NCI-H187 treated with DMSO at 0.1 percent for 48 hours (cell line): ENCODE results near the gene CLEC16A.
A peak's percentile ranks its signal among the peaks of the same experiment; 100 is the strongest.

ENCODE experiments used
- DNase-seq: peaks from one replicate; lab custom pipeline; 2025; lab: John Stamatoyannopoulos, UW

Gene CLEC16A

DNA sequence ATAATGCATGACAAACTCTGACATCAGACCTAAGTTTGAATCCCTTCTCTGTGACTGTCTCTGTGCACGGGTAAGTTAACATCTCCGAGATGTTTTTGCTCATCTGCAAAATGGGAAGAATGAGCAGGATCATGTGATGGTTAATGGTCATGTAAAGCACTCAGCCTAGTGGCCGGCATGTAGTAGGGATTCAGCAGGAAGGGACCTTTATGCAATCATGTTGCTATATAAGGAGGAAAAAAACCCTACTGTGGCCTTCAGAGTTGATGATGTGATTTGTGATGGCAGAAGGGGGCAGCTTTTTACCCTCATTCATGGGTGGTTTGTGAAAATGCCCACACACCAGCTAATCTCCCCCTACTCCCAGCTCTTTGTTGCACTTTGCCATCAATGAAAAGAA lies 24.1 kb downstream of the CLEC16A start:
- DNase-seq, result no peak

DNA sequence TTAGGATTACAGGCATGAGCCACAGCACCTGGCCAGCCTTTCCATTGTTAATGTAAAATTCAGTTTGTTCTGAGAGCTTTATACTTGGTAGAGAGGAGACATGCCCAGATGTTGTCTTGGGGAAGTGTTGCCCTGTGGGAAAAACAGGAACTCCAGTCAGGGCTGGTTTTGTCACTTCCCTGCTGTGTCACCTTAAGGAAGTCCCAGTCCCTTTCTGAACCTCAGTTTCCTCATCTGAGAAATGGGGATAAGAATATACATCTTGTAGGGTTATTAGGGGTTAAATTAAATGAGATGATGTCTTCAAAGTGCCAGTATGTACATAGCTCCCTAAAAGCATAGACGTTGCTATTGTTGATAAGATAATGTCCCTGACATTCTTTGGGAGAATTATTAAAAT lies 25.3 kb downstream of the CLEC16A start:
- DNase-seq, result no peak

DNA sequence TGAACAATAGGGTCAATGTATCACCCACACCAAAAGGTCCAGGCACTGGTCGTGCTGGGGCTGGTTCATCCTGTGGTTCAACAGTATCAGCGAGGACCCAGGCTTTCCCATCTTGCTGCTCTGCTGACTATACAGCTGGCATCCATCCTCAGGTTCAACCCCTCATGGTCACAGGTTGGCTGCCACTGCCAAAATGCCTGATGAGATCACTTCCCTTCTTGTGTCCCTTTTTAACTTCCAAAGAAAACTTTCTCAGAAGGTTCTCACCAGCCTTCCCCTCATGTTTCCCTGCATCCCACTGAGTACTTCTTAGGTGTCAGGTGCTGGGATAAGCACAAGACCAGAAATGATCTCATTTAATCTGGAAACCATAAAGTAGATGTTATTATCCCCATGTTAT lies 25.7 kb downstream of the CLEC16A start:
- no peak for DNase-seq

DNA sequence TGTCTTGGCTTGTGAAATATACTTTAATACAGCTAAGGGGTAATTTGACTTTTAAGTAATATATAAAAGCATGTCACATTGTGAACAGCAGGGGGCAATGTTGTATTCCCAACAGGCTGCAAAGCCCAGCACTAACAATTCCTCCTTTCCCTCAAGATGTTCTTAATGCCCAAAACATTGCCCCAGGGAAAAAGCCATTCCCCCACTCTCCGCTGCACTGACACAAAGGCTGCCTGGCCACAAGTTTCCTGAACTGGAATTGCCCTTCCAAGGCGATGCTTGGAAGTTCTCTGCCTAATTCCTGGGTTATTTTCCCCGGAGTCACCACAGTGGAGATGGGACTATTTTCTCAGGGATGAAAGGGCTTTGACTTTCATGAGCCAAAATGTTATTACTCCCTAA lies 27.2 kb downstream of the CLEC16A start:
- DNase-seq, result peak; percentile 28

DNA sequence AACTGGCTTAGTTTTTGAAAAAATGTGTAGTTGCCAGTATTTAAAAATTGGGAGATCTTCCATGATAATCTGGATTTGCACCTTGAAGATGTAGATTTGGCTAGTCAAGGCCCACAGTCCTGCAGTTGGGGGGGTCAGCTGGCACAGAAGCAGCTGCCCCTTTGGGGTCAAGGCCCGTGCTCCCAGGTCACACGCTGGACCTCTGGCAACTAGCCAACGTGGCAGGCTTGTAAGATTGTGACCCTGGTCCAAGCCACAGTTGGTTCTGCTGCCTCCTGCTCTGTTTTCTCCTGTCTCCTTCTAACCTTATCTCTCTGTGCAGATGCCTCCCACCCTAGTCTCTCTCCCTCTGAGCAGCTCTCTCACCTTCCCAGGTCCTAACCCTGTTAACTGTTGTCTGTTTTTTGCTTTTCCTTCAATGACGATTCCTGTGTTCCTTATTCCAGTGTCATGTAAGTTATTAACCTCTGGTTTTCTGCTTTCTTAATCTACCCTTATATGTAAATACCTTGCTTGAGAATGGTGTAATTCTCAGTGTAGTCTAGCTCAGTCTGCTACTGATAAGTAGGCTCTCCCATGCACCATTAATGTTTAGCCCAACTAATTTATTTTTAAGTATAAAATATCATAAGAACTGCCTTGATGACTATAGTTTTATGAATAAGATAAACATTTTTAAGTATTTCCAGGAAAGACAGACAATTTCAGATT lies 27.9 kb downstream of the CLEC16A start:
- no peak for DNase-seq

DNA sequence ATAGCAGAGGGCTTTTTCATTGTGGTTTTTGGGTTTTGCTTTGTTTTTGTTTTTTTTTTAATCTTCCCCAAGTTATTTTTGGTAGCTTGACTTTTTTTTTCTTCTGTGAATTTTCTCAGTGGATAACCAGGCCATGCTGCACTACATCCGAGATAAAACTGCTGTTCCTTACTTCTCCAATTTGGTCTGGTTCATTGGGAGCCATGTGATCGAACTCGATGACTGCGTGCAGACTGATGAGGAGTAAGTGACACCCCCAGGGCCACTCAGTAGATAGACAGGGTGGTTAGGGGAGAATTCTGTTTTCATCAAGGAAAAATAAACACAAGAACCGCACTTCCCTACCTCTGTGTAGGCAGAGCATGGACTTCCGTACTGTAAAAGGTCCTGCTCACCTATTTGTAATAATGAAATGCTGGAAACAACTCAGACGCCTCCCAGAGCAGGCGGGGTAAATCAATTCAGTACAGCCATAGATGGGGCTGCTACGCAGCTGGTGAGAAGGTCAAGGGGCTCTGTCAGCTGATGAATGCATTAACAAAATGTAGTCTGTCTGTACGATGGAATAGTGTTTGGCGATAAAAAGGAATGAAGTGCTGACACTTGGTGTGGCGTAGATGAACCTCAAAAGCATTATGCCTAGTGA lies 28.6 kb downstream of the CLEC16A start:
- no peak for DNase-seq

DNA sequence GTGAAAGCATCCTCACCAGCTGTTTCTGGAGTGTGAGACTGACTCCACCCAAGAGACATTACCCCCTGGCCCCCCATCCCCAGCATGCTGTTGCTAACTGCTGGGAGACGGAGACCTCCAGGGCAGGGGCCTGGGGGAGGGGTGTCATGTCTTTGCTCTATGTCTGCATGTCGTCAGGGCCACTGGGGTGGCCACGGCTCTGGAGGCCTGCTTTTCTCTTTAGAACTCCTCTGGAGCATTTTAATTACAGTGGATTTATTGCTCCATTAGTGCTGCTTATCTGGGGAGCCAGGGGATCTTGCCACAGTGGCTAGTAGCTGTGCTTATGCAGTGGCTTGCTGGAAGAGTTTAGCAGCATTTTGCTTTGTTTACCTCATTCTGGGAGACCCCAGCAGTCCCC lies 32.3 kb downstream of the CLEC16A start:
- no peak for DNase-seq

DNA sequence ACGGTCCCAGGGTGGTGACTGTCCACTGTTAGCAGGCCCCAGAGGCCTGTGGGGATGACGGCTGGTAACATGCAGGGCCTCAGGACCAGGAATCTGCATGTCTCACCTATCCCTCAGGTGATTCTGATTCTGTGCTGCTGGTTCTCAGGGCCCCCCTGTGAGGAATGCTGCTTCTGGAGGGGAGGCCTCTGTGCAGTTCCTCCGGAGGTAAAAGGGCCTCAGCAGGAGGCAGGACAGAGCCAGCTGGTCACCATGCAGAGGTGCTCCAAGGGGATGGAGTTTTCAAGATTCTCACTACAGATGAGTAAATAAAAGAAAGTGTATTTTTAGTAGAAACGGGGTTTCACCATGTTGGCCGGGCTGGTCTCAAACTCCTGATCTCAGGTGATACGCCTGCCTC lies 33.8 kb downstream of the CLEC16A start:
- DNase-seq, result no peak

DNA sequence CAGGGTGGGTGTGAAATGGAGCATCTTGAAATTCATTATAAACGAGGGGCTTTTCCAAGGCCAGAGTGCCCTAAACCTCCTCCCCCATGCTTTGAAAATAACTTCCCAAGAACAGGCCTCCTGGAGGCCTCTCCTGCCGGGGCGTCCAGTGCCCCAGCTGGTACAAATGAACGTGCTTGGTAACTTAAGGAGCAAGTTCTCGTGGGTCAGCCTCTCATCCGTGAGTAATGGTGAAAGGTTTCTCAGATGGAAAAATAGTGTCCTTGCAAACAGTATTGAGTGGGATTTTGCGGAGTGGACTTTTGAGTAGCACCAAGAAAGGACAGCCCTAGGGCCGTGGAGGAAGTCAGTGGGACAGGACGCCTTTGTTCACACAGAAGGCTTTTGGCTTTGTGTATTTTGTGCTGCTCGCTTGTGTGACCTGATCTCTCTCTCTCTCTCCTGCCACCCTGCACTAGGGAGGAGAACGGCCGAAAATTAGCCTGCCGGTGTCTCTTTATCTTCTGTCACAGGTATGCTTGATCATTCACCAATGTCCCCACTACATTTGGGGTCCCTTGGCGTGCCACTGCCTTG lies 34.6 kb downstream of the CLEC16A start:
- DNase-seq, result no peak

DNA sequence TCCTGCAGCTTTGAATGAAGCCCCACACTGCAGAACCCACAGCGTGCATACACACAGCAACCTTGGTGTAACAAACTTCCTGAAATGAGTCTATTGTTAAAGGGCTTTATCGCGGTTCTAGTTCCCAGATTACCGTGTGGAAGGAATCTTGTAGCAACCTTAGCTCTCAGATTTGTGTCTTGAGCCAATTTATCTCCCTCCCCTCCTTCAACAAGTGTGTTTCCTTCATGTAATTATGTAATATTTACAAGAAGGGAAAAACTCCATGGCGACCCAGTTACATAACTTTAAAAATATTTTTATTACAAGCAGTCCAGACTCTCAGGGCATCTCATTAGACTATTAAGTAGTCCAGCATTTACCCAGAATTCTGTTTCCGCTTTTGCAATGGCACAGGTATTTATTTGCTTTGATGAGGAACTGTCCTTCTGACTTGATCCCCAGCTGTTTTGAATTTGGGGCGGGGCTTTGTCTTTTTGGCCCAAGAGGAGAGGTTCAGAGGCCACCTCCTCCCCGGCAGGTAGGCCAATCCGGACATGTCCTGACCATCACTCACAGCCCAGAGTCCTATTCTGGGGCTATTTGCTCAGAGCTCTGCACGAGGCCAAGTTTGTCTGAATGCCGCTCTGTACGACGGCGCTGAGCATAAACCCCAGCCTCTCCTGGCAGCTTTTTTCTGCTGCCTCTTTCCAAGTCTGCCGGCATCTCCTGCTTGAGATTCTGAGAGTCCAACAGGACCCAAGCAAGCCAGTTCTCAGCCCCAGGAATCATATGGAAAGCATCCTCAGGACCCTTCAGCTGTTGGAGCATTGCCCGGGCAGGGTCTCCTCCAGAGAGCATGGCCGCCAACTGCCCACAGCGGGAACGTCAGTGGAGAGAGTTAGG lies 35.6 kb downstream of the CLEC16A start:
- DNase-seq, result no peak

DNA sequence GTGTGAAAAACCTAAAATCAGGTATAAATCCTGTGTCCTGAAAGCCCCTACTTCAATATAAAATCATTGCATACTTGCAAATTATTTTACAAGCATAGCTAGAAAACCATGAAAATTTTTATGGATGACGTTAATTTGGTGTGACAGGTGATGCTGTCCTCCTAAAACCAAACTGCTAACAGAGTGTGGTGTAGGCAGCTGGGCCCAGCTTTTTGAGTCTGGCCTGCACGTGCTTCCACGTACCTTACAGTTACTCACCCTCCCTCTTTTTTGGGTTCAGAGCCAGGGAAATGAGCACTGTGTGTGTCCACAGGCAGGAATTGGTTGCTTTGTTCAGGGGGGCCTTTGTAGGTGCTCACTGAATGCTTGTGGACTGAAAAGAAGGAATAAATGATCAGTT lies 36.4 kb downstream of the CLEC16A start:
- no peak for DNase-seq

DNA sequence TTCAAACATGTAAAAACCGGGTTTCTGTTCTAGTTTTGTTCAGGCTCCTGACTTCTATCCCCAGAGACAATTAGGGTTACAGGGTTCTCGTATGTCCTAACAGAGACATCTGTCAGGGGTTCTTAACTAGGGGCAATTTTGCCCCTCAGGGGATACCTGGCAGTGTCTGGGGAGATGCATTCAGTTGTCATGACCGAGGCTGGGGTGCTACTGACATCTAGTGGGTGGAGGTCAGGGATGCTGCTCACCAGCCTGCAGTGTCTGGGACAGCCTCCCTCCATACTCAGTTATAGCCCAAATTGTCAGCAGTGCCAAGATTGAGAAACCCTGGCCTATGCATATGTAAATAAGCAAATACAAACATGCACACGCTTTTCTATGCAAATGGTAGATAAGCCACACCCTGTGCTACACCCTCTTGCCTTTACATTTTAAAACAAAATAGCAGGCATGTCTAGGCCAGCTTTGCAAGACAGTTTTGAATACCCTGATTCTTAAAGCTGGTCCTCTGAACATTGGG lies 37.4 kb downstream of the CLEC16A start:
- no peak for DNase-seq

DNA sequence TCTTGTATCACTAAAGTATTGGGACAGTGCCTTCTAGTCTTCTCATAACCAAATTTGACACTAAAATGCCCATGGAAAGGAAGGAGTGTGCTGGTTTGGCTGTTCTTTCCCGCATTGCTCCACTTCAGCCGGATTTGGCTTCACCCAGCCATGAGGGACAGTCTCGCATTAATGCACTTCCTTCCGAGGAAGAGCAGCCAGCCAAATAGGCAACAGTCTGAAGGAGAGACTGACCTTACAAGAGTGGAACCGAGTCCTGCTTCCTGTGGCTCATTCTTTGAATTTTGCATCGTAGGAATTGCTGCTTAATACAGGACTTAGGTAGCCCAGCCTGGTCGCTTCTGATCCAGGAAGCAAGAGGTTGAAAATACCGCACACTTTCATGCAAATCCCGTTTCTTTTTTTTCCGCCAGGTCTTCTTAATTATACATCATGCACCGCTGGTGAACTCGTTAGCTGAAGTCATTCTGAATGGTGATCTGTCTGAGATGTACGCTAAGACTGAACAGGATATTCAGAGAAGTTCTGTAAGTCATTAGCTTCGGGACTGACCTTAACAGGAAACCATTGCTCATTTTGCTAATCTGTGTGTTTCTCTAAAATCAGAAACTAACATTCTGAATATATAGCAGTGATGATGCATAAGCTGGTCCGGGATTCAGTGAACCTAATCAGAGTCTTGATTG lies 38.2 kb downstream of the CLEC16A start:
- DNase-seq, result no peak

DNA sequence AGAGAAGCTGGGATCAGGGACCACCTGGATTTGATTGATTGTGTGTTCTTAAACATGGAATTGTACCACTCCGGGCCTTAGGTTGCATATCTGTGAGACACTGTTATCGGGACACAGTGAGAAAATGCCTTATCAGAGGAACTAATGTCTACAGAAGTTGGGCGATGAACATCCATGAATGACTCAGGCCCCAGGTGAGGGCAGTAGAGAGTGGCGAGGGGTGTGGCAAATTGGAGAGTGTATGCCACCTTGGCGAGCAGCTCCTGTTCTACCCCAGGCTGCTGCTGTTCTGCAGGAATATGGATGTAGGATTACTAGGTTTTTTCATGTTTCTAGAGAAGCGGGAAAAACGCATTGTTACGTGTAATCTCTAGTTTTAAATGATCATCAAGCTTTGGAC lies 38.8 kb downstream of the CLEC16A start:
- no peak for DNase-seq

DNA sequence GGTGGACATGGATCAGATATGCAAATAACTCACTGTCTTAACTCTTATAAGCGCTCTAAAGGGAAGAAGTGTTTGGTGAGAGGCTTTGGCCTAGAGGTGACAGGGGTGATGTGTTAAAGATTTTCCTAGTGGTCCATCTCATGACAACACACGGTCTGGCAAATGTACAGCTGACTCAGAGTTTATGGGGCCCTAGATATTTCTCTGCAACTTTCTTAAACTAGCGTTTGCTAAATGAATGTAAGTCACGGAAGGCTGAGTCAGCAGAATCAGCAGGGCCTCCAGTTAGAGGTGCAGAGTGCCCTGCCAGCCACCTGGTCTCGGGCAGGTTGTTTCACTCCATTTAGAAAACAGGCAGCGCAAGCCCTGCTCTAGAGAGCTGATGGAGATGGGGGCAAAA lies 40.1 kb downstream of the CLEC16A start:
- no peak for DNase-seq

DNA sequence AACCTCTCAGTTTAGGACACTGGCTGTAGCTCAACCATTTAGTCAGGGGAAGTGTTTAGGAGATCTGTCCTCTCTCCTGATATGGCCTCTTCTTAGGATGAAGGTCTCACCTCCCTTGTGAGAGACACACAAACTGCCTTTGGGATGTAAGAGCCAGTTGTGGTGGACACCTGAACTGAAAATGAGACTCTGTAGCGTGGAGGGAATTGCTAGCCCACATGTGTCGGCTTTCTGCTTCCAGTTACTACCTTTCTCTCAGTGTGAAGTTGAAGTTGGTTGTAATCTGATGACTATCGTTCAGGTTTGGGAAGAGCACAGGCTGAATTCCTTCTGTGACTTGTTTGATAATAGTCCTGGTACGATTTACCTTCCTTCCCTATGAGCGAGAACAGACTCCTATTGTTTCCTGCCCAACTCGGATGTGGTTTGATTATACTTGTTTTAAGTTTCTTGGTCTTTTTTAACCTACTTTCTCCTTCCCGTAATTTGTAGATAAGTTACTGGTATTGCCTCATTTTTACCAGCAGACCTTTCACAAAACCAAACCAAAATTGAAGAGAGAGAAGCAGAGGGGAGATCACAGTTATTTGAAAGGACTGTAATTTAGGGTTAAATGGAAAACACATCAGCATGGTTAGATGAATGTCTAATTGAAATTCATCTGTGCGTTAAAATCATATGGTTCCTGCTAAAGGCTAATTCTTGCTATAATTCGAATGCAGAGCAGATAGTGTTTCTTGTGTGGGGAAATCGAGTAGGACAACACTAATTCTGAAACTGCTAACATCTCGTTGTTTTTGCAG lies 43.2 kb downstream of the CLEC16A start:
- DNase-seq, result no peak

DNA sequence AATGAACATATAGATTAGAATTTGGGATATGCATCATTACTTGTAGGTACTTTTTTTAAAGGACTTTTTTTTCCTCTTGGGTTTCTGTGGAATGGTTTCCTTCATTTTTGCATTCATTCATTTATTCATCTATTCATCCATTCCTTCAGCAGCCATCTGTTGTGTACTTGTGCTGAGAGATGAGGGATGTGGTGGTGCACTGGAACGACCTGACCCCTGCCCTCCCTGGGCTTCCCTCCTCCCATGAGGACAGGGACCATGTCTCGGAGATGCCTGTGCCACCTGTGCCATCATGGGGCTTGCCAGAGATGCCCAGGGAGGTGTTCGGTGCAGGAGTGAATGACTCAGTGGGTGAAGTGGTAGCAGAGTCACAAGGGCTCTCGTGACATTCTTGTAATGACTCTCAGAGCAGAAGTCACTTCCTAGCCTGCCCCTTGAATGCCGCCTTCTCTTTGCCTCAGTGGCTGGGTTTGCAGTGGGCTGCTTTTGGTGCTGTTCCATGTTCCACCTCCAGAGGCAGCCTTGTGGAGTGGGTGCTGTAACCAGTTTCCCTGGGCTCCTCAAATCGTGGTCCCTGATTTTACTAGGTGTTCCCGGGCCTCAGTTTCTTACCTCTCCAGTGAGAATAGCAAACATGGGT lies 43.9 kb downstream of the CLEC16A start:
- DNase-seq, result no peak

DNA sequence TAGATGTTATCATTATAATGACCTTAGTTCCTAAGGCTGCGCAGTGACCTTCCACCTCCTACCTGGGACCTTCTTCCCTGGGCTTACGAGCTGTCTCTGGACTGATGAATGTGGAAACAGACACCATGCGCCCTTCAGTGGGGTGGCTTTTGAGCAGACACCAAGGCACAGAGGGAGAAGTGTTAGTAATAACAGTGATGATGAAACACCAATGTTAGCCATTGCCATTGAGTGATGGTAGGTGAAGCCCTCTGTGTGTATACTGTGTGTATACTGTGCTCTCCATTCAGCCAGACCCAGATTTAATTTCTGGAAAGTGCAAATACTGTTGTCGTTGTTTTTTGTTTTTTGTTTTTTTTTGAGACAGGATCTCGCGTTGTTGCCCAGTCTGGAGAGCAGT lies 44.5 kb downstream of the CLEC16A start:
- DNase-seq, result no peak

DNA sequence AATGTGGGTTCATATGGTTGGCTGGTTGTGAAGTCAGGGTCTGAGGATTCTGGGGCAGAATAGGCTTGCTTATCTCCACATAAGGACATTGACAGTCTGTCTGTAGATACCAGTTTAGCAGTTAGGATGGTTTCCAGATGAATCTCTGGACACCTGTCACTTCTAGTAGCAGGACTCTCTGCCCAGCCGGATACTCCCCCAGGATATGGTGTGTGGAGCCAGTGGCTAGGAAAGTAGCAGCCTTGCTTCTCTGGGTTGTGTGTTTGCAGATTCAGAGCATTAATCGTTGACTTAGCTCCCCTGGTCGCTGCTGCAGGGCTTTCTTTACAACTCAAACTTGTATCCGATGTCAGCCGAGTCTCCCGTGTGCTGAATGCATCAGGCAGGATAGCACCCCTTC lies 45.2 kb downstream of the CLEC16A start:
- DNase-seq, result no peak

DNA sequence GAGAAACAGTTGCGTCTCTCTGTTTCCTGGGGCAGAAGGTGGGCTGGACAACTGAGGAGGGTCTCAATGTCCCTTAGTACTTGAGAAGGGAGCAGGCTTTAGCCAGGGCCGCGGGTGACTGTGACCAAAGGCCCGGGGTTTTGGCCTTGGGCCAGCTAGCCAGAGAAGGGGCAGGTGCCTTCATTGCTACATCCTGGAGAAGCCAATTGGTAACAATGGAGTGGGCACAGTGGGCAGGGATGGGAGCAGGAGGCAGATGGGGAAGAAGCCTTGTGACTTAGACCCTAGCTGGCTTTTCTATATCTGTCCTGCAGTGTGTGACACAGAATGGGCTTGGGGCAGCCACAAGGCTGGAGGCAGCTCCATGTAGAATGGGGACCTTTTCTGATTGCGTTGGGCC lies 46.0 kb downstream of the CLEC16A start:
- DNase-seq, result no peak

DNA sequence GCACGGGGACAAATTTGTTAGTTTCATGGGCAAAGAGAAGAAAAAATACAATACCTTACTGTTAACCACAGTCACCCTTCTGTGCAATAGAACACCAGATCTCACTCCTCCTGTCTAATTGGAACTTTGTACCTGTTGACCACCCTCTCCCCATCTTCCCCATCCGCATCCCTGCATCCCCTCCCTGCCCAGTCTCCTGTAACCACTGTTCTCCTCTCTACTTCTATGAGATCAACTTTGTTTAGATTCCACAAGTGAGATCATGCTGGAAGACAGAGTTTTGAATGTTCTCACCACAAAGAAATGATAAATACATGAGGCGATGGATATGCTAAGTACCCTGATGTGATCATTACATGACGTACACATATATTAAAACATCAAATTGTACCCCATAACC lies 47.7 kb downstream of the CLEC16A start:
- DNase-seq, result no peak
